ENCODE results near the gene DBN1. TPM values are rescaled to one million over a fixed set of nuclear protein-coding genes. Genes with fewer than 3 reads are reported as not detected.

Gene DBN1
- total RNA-seq, 1 donor from 2014 or later = 434 TPM

DNA sequence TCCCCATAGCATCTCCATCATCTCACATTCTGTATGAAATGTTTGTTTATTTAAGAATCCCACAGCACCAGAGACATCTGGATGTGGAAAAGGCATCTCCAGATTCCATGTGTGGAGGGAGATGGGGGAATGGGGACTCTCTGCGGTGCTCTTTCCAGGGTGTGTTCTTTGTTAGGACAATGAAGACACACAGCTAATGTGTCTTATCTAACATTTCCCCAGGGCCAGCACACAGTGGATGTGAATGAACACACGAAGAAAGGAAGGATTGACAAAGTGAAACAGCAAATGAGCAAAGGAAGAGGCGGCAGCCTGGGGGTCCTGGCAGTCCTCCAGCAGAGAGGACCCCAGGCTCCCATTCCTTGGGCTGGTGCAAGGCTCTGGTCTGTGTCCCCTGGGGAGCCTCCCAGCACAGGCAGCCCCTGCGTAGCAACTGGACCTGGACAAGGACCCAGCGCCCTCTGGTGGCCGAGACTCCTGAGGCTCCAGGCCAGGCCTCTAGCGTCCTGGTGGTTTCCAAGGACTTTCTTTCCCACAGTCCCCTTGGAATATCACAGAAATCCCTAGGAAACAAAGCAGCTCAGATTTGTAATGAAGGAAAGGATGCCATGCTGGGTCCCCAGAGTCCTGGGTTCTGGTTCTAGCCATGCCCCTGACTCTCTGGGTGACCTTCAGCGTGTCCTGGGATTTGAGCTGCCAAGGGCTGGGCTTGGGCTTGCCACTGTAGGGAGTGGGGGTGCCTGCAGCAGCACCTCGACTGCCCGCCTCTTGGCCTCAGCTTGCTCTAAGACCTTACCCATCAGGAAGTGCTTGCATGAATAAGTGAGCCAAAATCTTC, 27.5 kb upstream of the DBN1 start:
- no peak overlapping the region for H3K4me3 ChIP-seq (ENCODE audit: low read depth, low read length)
- DNase-seq (ENCODE audit: low read depth) = peak; percentile 34
- TF ChIP-seq CTCF (IDR thresholded peaks at IDR 0.05; ENCODE audit: insufficient read depth, low read length, poor library complexity, severe bottlenecking) = peak; percentile 95

GRCh38 chr5:177499842-177500241, 26.4 kb upstream of the DBN1 start:
- no peak for DNase-seq (ENCODE audit: low read depth)
- no peaks in the 10 kb centered on the region for H3K27me3 ChIP-seq (ENCODE audit: control insufficient read depth, insufficient read depth, low read length)
- H3K36me3 ChIP-seq (ENCODE audit: control insufficient read depth, insufficient read depth, low read length) = no peaks in the 10 kb centered on the region
- no peak overlapping the region for H3K4me3 ChIP-seq (ENCODE audit: low read depth, low read length)
- no peak for TF ChIP-seq CTCF (IDR thresholded peaks at IDR 0.05; ENCODE audit: insufficient read depth, low read length, poor library complexity, severe bottlenecking)

More for the DNA sequence above, 27.5 kb upstream of the DBN1 start:
- Histone ChIP-seq H3K36me3 (ENCODE audit: control insufficient read depth, insufficient read depth, low read length) (no peaks in the 10 kb centered on the region), H3K27me3 (ENCODE audit: control insufficient read depth, insufficient read depth, low read length) (no peaks in the 10 kb centered on the region)

- no peak for TF ChIP-seq CTCF (IDR thresholded peaks at IDR 0.05; ENCODE audit: insufficient read depth, low read length, poor library complexity, severe bottlenecking)
- Histone ChIP-seq H3K4me3 (ENCODE audit: low read depth, low read length) (peak overlapping the region; percentile 49), H3K36me3 (ENCODE audit: control insufficient read depth, insufficient read depth, low read length) (no peaks in the 10 kb centered on the region), H3K27me3 (ENCODE audit: control insufficient read depth, insufficient read depth, low read length) (no peaks in the 10 kb centered on the region)
- DNase-seq (ENCODE audit: low read depth) = no peak
These were observed 24.8 kb upstream of the DBN1 start for GRCh38 chr5:177498013-177498787.

GRCh38 chr5:177497292-177498012, 24.0 kb upstream of the DBN1 start, which contains the start of gene PDLIM7:
Gene PDLIM7, minus strand, starts transcription at chr5:177497604. Its CDS starts 1,092 bp downstream, at chr5:177496512.
- peak; percentile 85 for DNase-seq (ENCODE audit: low read depth)
- H3K4me3 ChIP-seq (ENCODE audit: low read depth, low read length) = peak within 1 kb of the TSS; percentile 84
- no peaks in the 10 kb centered on the region for H3K27me3 ChIP-seq (ENCODE audit: control insufficient read depth, insufficient read depth, low read length)
- peak; percentile 22 for TF ChIP-seq CTCF (IDR thresholded peaks at IDR 0.05; ENCODE audit: insufficient read depth, low read length, poor library complexity, severe bottlenecking)
- H3K36me3 ChIP-seq (ENCODE audit: control insufficient read depth, insufficient read depth, low read length) = no peaks in the 10 kb centered on the region

DNA sequence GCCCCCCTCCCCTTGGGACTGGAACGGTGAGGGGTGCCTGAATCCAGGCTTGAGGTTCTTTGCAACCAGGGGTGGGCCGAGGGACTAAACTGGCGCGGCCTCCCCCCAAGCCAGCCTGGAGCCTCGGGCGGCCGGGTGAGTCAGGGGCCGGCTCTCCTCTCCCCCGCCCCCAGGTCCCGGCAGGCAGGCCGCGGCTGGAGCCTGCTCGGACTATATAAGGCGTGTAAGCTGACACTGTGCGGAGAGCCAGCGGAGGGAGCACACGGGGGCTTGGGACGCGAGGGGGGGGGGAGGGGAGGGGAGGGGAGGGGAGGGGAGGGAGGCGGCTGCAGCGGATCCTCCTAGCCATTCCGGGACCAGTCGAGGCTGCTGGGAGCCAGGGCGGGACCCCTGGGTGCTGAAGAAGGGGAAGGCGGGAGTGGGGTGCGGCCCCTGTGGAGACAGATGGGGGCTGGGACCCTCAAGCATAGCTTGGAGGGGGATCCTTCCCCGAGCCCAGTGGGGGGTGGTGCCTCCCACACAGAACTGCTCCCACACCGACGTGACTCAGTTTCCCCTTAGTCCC, 23.4 kb upstream of the DBN1 start:
- Histone ChIP-seq H3K4me3 (ENCODE audit: low read depth, low read length) (peak overlapping the region; percentile 84), H3K27me3 (ENCODE audit: control insufficient read depth, insufficient read depth, low read length) (no peaks in the 10 kb centered on the region), H3K36me3 (ENCODE audit: control insufficient read depth, insufficient read depth, low read length) (no peaks in the 10 kb centered on the region)
- peak; percentile 65 for DNase-seq (ENCODE audit: low read depth)
- no peak for TF ChIP-seq CTCF (IDR thresholded peaks at IDR 0.05; ENCODE audit: insufficient read depth, low read length, poor library complexity, severe bottlenecking)
